Uterus (tissue), 4 donors: ENCODE data around the gene PHIP. TPM values are rescaled to one million over a fixed set of nuclear protein-coding genes. Genes with fewer than 3 reads are reported as not detected.
"Not testable (repeated sequence)": the region's sequence is repeated elsewhere in the genome, so short reads cannot be mapped to it uniquely, and the experiment has no call there.

Experiments used
- DNase-seq, 2 donors: peaks; one replicate each; pipeline ENCODE4 v3.0.0-alpha.2; 2019 to 2020
- H3K27ac ChIP-seq, 2 donors: fragments of 200-600 bp; sonication (generic); 1 replicate in 1 of 2; 2 replicates in 1 of 2; pipeline ENCODE4 v1.5.1; 2016 to 2018
- H3K27me3 ChIP-seq, 2 donors: fragments of 200-600 bp; sonication (generic); one replicate each; pipeline ENCODE4 v1.5.1; 2018 to 2019; ENCODE audit warnings: control low read depth in 1 of 2
- H3K36me3 ChIP-seq, 2 donors: fragments of 200-600 bp; sonication (generic); one replicate each; pipeline ENCODE4 v1.5.1; 2019; ENCODE audit warnings: control low read depth in 1 of 2
- H3K4me1 ChIP-seq, 2 donors: fragments of 200-600 bp; sonication (generic); one replicate each; pipeline ENCODE4 v1.5.1; 2018 to 2019; ENCODE audit warnings: control low read depth in 1 of 2
- H3K4me3 ChIP-seq, 2 donors: fragments of 200-600 bp; sonication (generic); 1 replicate in 1 of 2; 2 replicates in 1 of 2; pipeline ENCODE4 v1.5.1; 2018 to 2019; ENCODE audit warnings: mild to moderate bottlenecking in 1 of 2
- H3K9me3 ChIP-seq, 2 donors: fragments of 200-600 bp; sonication (generic); one replicate each; pipeline ENCODE4 v1.5.1; 2019; ENCODE audit warnings: control low read depth in 1 of 2
- POLR2A ChIP-seq, 2 donors: fragments of 450-650 bp; IDR thresholded peaks; one replicate each; pipeline ENCODE4 v1.6.1; 2016; ENCODE audit warnings: antibody characterized with exemption in 2 of 2, mild to moderate bottlenecking in 1 of 2, moderate library complexity in 1 of 2
- intact Hi-C: fragments of 100-400 bp; cut with DNase I; formaldehyde crosslinking; loops from one replicate; pipeline ENCODE4 v1.15.1; 2023; ENCODE audit warnings: low total_unique reads
- total RNA-seq, 4 donors: library from RNA; depleted of rRNA in 3 of 4; stranded (reverse); fragments of >200 nt in 3 of 4; gene quantifications; one replicate each; pipeline versions ENCODE4 v1.1.0 to v1.2.4, GENCODE V29; 2014 to 2023
- TF ChIP-seq, protein P1 (sequence below), 4 experiments: fragments of 200-600 bp in 2 of 4; fragments of 450-650 bp in 2 of 4; sonication (generic) in 2 of 4; IDR thresholded peaks; one replicate each; pipeline ENCODE4 v1.5.1; 2016 to 2019; ENCODE audit warnings: antibody characterized with exemption in 4 of 4, mild to moderate bottlenecking in 2 of 4, moderate library complexity in 1 of 4
- donor health status: DM: yes; HTN: yes; CAD: no.

The PHIP gene
- total RNA-seq, 4 donors from 2014 or later: 40.6 to 85.3 (median 53.9) TPM

DNA sequence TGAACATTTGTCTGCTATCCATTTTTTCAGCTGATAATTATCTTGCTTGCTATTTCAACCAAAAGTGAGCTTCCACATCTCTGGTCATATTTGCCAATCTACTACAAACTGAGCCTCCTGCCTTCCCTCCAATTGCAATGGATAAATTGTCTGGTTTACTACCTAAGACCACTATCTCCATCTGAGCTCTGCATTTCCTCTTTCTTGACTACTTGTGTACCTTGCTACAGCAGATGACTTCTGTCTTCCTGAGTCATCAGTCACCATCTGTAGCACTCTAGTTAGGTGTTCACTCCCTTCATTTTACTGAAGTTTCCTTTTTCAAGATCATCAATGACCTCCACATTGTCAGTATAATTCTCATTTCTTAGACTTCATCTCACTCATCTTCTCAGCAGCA, 33.5 kb upstream of the PHIP start:
- Histone ChIP-seq H3K27ac (no peak overlapping the region), H3K36me3 (no peaks in the 10 kb centered on the region), H3K4me1 (no peaks in the 10 kb centered on the region), H3K27me3 (peaks cover 0 to 3% of the 10 kb centered on the region in 2 donors), H3K4me3 (no peak overlapping the region), H3K9me3 (no peaks in the 10 kb centered on the region)
- no peak for TF ChIP-seq POLR2A (IDR thresholded peaks at IDR 0.05)
- TF ChIP-seq, protein P1, sequence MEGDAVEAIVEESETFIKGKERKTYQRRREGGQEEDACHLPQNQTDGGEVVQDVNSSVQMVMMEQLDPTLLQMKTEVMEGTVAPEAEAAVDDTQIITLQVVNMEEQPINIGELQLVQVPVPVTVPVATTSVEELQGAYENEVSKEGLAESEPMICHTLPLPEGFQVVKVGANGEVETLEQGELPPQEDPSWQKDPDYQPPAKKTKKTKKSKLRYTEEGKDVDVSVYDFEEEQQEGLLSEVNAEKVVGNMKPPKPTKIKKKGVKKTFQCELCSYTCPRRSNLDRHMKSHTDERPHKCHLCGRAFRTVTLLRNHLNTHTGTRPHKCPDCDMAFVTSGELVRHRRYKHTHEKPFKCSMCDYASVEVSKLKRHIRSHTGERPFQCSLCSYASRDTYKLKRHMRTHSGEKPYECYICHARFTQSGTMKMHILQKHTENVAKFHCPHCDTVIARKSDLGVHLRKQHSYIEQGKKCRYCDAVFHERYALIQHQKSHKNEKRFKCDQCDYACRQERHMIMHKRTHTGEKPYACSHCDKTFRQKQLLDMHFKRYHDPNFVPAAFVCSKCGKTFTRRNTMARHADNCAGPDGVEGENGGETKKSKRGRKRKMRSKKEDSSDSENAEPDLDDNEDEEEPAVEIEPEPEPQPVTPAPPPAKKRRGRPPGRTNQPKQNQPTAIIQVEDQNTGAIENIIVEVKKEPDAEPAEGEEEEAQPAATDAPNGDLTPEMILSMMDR (IDR thresholded peaks at IDR 0.05): no peak
- DNase-seq: no peak
- intact Hi-C loops: no loop called here

DNA sequence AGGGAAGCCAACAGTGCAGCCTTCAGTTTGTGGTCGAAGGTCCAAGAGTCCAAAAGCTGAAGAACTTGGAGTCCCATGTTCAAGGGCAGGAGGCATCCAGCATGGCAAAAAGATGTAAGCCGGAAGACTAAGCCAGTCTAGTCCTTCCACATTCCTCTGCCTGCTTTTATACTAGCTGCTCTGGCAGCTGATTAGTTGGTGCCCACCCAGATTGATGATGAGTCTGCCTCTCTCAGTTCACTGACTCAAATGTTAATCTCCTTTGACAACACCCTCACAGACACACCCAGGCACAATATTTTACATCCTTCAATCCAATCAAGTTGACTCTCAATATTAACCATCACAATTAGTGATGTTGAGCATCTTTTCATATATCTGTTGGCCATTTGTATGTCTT, 23.1 kb upstream of the PHIP start:
- intact Hi-C loops: no loop called here

DNA sequence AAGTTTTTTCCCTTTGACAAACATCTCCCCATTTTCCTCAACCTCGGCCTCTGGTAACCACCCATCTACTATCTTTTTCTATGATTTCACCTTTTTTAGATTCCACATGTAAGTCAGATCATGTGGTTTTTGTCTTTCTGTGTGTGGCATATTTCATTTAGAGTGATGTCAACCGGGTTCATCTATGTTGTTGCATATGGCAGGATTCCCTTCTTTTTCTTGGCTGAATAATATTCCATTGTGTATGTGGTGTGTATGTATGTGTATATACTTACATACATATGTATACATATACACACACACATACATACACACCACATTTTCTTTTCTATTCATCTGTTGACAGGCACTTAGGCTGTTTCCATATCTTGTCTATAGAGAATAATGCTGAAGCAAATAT, 22.2 kb upstream of the PHIP start:
- Histone ChIP-seq H3K9me3 (no peaks in the 10 kb centered on the region), H3K27ac (no peak overlapping the region), H3K4me3 (no peak overlapping the region), H3K27me3 (no peaks in the 10 kb centered on the region), H3K4me1 (no peaks in the 10 kb centered on the region), H3K36me3 (no peaks in the 10 kb centered on the region)
- TF ChIP-seq, protein P1 (IDR thresholded peaks at IDR 0.05): no peak
- TF ChIP-seq POLR2A (IDR thresholded peaks at IDR 0.05): no peak
- intact Hi-C loops: no loop called here
- no peak for DNase-seq

More for the DNA sequence above, 23.1 kb upstream of the PHIP start:
- DNase-seq: no peak
- Histone ChIP-seq H3K4me3 (no peak overlapping the region), H3K4me1 (no peaks in the 10 kb centered on the region), H3K36me3 (no peaks in the 10 kb centered on the region), H3K27me3 (no peaks in the 10 kb centered on the region), H3K27ac (no peak overlapping the region), H3K9me3 (no peaks in the 10 kb centered on the region)
- TF ChIP-seq POLR2A (IDR thresholded peaks at IDR 0.05): no peak
- TF ChIP-seq, protein P1 (IDR thresholded peaks at IDR 0.05): no peak

- Histone ChIP-seq H3K27me3 (no peaks in the 10 kb centered on the region), H3K9me3 (no peaks in the 10 kb centered on the region), H3K4me1 (no peaks in the 10 kb centered on the region), H3K4me3 (no peak overlapping the region), H3K36me3 (no peaks in the 10 kb centered on the region), H3K27ac (no peak overlapping the region)
- intact Hi-C loops: no loop called here
- TF ChIP-seq POLR2A (IDR thresholded peaks at IDR 0.05): no peak
- TF ChIP-seq, protein P1 (IDR thresholded peaks at IDR 0.05): no peak
- no peak for DNase-seq
Observed at GRCh38 chr6:79094938-79095337, 16.9 kb upstream of the PHIP start.

- H3K36me3 ChIP-seq, intact Hi-C loops, H3K27me3 ChIP-seq, H3K4me1 ChIP-seq, H3K9me3 ChIP-seq, H3K4me3 ChIP-seq, H3K27ac ChIP-seq, DNase-seq: not testable (repeated sequence)
Observed at GRCh38 chr6:79091801-79092200, 13.7 kb upstream of the PHIP start.
